ENCODE measurements around the gene TMCC1.

Gene TMCC1

DNA sequence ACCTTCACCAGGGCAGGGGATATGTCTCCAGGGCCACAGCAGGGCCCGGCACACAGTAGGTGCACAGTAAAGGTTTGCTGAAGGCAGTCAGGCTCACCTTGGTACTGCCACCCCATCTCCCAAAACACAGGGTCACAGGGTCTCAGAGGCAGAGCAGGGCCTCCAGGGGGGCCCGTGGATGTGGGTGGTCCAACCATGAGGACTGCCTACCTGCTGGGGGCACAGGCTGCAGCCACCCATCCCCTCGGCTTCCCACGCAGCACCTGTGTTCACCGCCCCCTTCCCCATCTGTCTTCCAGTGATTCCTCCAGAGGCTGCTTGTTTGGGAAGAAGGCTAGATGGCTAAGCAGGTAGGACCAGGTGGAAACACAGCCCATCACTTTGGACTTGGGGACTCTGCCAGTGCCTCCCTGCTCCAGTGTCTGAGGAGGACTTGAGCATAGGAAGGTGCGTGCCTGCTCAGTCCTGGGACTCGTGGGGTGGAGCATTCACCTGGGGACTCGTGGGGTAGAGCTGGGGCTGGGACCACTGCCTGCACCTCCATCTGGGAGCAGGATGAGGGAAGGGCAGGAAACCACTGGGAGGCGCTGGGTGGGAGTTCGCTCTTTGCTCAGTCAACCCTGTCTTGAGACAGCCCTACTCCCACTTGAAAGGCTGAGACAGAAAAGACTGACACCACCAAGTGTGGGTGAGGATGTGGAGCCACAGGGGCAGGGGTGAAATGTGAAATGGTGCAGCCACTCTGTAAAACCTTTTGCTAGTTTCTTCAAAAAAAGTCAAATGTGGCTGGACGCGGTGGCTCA lies 268.2 kb downstream of the TMCC1 start:
- DNase-seq (ENCODE audit: extremely low spot score), result peak; percentile 50
- TF ChIP-seq ARNT (IDR thresholded peaks at IDR 0.05) (no peak), HDGF (IDR thresholded peaks at IDR 0.05; ENCODE audit: borderline replicate concordance) (no peak), NFRKB (IDR thresholded peaks at IDR 0.05) (no peak), SP1 (IDR thresholded peaks at IDR 0.05) (no peak), BHLHE40 (IDR thresholded peaks at IDR 0.05; ENCODE audit: borderline replicate concordance) (no peak), L3MBTL2 (conservative IDR thresholded peaks at IDR 0.05) (no peak), FOXK2 (IDR thresholded peaks at IDR 0.05) (no peak), ZNF384 (IDR thresholded peaks at IDR 0.05) (no peak), LEF1 (IDR thresholded peaks at IDR 0.05; ENCODE audit: borderline replicate concordance) (no peak), FOXA1 (IDR thresholded peaks at IDR 0.05) (no peak), ELF4 (IDR thresholded peaks at IDR 0.05) (no peak), CTBP1 (IDR thresholded peaks at IDR 0.05; ENCODE audit: borderline replicate concordance) (no peak), SUZ12 (IDR thresholded peaks at IDR 0.05) (no peak), FOXM1 (IDR thresholded peaks at IDR 0.05; ENCODE audit: borderline replicate concordance) (no peak), PKNOX1 (IDR thresholded peaks at IDR 0.05) (no peak)
- ChIA-PET CTCF (interaction anchor here (0.5 to 0.6 kb wide), 2 partner anchors 15 to 135 kb away, joined by 3 to 4 read pairs; no protein-coding TSS in a partner anchor), POLR2A (interaction anchor here (1.5 to 1.7 kb wide), 2 partner anchors 9 to 12 kb away, joined by 3 to 6 read pairs; no protein-coding TSS in a partner anchor)

DNA sequence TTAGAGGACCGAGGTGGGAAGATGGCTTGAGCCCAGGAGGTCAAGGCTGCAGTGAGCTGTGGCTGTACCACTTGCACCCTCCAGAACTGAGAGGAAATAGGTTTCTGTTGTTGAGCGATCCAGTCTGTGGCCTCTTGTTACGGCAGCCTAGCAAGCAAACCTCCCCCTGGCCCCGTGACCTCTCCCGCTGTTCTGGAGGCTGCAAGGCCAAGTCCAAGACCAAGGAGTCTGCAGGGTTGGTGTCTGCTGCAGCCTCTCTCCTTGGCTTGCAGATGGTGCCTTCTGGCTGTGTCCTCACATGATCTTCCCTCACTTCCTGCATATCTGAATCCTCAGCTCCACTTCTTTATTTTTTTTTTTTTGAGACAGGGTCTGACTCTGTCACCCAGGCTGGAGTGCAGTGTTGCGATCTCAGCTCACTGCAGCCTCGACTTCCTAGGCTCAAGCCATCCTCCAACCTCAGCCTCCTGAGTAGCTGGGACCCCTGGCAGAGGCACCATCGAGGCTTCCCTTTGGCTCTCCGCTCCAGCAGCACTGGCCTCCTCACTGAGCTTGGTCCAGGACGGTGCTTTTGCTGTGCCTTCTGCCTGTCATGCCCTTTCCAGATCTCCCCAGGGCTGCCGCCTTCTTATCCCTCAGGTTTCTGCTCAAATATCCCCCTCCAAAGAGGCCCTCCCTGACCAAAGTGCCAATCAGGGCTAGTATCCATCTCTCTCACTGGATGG lies 269.0 kb downstream of the TMCC1 start:
- DNase-seq (ENCODE audit: extremely low spot score), result no peak
- POLR2A ChIA-PET, result no interaction called here
- CTCF ChIA-PET, result no interaction called here

DNA sequence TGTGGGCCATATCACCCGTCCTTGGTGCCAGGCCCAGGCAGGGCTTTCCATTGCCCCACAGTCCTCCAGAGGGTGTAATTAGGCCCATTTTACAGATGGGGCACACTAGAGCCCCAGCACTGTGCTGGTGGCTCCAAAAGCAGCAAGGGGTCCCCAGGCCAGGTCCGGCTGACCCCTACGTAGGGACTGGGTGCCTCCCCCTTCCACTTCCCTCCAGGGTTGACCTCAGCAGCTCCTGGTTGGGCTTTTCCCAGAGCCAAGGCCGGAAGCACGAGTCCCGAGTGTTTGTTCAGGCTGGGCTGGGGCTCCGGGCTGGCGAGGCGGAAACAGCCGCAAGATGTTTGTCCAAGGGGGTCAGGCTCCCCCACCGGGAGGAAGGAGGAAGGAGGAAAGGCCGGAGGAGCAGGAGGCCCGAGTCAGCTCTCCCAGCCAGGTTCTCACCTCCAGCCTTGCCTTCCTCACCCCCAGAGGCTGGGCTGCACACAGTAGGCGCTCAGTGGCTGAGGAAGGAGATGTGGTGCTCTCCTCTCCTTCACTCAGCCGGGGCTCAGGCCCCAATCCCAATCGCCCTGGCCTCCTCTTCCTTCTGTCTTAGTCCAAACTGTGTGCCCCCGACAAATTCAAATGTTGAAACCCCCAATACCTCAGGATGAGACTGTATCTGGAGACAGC lies 269.9 kb downstream of the TMCC1 start:
- ChIA-PET POLR2A (no interaction called here), CTCF (interaction anchor here (1.6 kb wide), 1 partner anchor 319 kb away, joined by 3 read pairs; no protein-coding TSS in a partner anchor)
- no peak for TF ChIP-seq FOXM1 (IDR thresholded peaks at IDR 0.05; ENCODE audit: borderline replicate concordance)
- no peak for TF ChIP-seq HDGF (IDR thresholded peaks at IDR 0.05; ENCODE audit: borderline replicate concordance)
- no peak for TF ChIP-seq CTBP1 (IDR thresholded peaks at IDR 0.05; ENCODE audit: borderline replicate concordance)
- DNase-seq (ENCODE audit: extremely low spot score), result no peak

More for the DNA sequence above, 269.0 kb downstream of the TMCC1 start:
- TF ChIP-seq SP1 (IDR thresholded peaks at IDR 0.05) (no peak), PKNOX1 (IDR thresholded peaks at IDR 0.05) (no peak), NFRKB (IDR thresholded peaks at IDR 0.05) (no peak), ARNT (IDR thresholded peaks at IDR 0.05) (no peak), FOXK2 (IDR thresholded peaks at IDR 0.05) (no peak), BHLHE40 (IDR thresholded peaks at IDR 0.05; ENCODE audit: borderline replicate concordance) (no peak), L3MBTL2 (conservative IDR thresholded peaks at IDR 0.05) (no peak), CTBP1 (IDR thresholded peaks at IDR 0.05; ENCODE audit: borderline replicate concordance) (no peak), FOXA1 (IDR thresholded peaks at IDR 0.05) (no peak), TARDBP (IDR thresholded peaks at IDR 0.05) (no peak), FOXM1 (IDR thresholded peaks at IDR 0.05; ENCODE audit: borderline replicate concordance) (no peak), SUZ12 (IDR thresholded peaks at IDR 0.05) (no peak), ZNF384 (IDR thresholded peaks at IDR 0.05) (no peak), ELF4 (IDR thresholded peaks at IDR 0.05) (no peak), HDGF (IDR thresholded peaks at IDR 0.05; ENCODE audit: borderline replicate concordance) (no peak), LEF1 (IDR thresholded peaks at IDR 0.05; ENCODE audit: borderline replicate concordance) (no peak)

DNA sequence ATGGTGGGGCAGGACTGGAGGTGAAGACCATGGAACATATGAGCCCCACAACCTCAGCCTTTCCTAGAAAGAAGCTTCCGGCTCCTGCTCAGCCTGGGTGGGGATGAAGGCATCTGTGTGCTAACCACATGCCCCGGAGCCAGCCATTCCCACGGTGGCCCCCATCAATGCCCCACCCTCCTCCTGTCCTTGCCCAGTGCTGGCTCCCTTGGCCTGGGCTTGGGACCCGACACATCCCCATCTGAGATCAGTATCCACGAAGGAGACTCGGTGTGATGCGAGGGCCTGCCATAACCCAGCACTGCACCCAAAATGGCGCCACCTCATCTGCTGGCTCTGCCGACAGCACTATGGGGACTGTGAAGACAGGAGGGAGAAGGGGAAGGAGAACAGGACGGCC lies 270.6 kb downstream of the TMCC1 start:
- POLR2A ChIA-PET, result no interaction called here

More for the DNA sequence above, 270.6 kb downstream of the TMCC1 start:
- no peak for DNase-seq (ENCODE audit: extremely low spot score)
- CTCF ChIA-PET, result interaction anchor here (1.6 kb wide), 1 partner anchor 319 kb away, joined by 3 read pairs; no protein-coding TSS in a partner anchor
- TF ChIP-seq NFRKB (IDR thresholded peaks at IDR 0.05) (no peak), ELF4 (IDR thresholded peaks at IDR 0.05) (no peak), PKNOX1 (IDR thresholded peaks at IDR 0.05) (no peak), SUZ12 (IDR thresholded peaks at IDR 0.05) (no peak), FOXA1 (IDR thresholded peaks at IDR 0.05) (no peak), ZNF384 (IDR thresholded peaks at IDR 0.05) (no peak), L3MBTL2 (conservative IDR thresholded peaks at IDR 0.05) (no peak), ARNT (IDR thresholded peaks at IDR 0.05) (no peak), TARDBP (IDR thresholded peaks at IDR 0.05) (no peak), FOXM1 (IDR thresholded peaks at IDR 0.05; ENCODE audit: borderline replicate concordance) (no peak), HDGF (IDR thresholded peaks at IDR 0.05; ENCODE audit: borderline replicate concordance) (no peak), CTBP1 (IDR thresholded peaks at IDR 0.05; ENCODE audit: borderline replicate concordance) (no peak), SP1 (IDR thresholded peaks at IDR 0.05) (no peak), LEF1 (IDR thresholded peaks at IDR 0.05; ENCODE audit: borderline replicate concordance) (no peak)
